BJ (cell line): ENCODE measurements around the gene TSPAN31. TPM values are rescaled to one million over a fixed set of nuclear protein-coding genes. Genes with fewer than 3 reads are reported as not detected.

Experiments
- CTCF ChIA-PET: fragments of 350-600 bp; formaldehyde crosslinking; extraction: SDS; loops from one replicate; lab custom pipeline; 2021; ENCODE audit warnings: antibody characterized with exemption, inconsistent platforms; lab: Yijun Ruan, JAX
- POLR2A ChIA-PET: fragments of 300-600 bp; sonication (Branson Sonifier 250); formaldehyde crosslinking; extraction: SDS; loops from one replicate; lab custom pipeline; 2021; ENCODE audit warnings: antibody characterized with exemption; lab: Charles Lee
- DNase-seq: peaks from one replicate; pipeline ENCODE4 v3.0.0-alpha.2; 2011; ENCODE audit warnings: low read depth
- H3K27me3 ChIP-seq: 2 replicates; pipeline ENCODE4 v1.6.0; 2011; ENCODE audit warnings: low read length; ENCODE audit not compliant: control insufficient read depth, insufficient read depth
- H3K36me3 ChIP-seq: 2 replicates; pipeline ENCODE4 v1.5.1; 2011; ENCODE audit warnings: low read length; ENCODE audit not compliant: control insufficient read depth, insufficient read depth
- H3K4me3 ChIP-seq: 2 replicates; pipeline ENCODE4 v1.5.1; 2011; ENCODE audit warnings: low read depth, mild to moderate bottlenecking, control low read depth, low read length
- polyA plus RNA-seq: library from polyadenylated mRNA; depleted of rRNA; stranded (reverse); fragments of >200 nt; gene quantifications from 2 replicates; pipeline ENCODE4 v1.2.3, GENCODE V29; 2011
- TF ChIP-seq, protein P1 (sequence below): IDR thresholded peaks from 2 replicates; pipeline ENCODE4 v1.5.1; 2011; ENCODE audit warnings: low read depth, mild to moderate bottlenecking, control low read depth, inconsistent platforms, low read length, moderate library complexity; ENCODE audit not compliant: insufficient read depth

Gene TSPAN31
- polyA plus RNA-seq, 1 experiment = 25.7 TPM

DNA sequence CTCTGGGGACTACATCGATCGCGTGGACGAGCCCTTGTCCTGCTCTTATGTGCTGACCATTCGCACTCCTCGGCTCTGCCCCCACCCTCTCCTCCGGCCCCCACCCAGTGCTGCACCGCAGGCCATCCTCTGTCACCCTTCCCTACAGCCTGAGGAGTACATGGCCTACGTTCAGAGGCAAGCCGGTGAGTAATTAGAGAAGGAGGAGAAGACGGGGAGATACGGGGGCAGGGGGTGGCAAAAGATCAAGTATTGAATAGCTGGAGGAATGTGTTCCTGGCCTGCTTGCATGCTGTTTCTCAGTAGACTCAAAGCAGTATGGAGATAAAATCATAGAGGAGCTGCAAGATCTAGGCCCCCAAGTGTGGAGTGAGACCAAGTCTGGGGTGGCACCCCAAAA is 29.1 kb upstream of the TSPAN31 start:
- Histone ChIP-seq H3K27me3 (no peaks in the 10 kb centered on the region), H3K36me3 (peaks cover 30% of the 10 kb centered on the region), H3K4me3 (no peak overlapping the region)
- TF ChIP-seq, protein P1, sequence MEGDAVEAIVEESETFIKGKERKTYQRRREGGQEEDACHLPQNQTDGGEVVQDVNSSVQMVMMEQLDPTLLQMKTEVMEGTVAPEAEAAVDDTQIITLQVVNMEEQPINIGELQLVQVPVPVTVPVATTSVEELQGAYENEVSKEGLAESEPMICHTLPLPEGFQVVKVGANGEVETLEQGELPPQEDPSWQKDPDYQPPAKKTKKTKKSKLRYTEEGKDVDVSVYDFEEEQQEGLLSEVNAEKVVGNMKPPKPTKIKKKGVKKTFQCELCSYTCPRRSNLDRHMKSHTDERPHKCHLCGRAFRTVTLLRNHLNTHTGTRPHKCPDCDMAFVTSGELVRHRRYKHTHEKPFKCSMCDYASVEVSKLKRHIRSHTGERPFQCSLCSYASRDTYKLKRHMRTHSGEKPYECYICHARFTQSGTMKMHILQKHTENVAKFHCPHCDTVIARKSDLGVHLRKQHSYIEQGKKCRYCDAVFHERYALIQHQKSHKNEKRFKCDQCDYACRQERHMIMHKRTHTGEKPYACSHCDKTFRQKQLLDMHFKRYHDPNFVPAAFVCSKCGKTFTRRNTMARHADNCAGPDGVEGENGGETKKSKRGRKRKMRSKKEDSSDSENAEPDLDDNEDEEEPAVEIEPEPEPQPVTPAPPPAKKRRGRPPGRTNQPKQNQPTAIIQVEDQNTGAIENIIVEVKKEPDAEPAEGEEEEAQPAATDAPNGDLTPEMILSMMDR = no peak
- ChIA-PET POLR2A (no interaction called here), CTCF (interaction anchor here (0.8 to 3.2 kb wide), 2 partner anchors 11 to 16 kb away, joined by 3 to 17 read pairs; no protein-coding TSS in a partner anchor)
- no peak for DNase-seq

DNA sequence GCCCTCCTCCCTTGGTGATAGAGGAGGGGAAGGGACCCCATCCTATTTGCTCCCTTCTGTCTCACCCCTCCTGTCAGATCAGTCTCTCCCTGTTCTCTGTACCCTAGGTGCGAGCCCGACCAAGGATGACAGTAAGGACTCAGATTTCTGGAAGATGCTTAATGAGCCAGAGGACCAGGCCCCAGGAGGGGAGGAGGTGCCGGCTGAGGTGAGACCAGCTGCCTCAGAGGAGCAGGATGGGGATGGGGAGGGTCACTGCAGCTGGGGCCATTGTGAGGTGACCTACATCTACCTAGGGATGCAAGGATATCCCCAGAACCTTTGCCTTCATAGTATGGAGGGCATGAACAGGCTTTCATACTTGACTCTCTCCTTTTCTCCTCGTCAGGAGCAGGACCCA is 28.5 kb upstream of the TSPAN31 start:
- no peak for DNase-seq
- ChIA-PET POLR2A (no interaction called here), CTCF (interaction anchor here (0.8 to 3.2 kb wide), 2 partner anchors 10 to 15 kb away, joined by 3 to 17 read pairs; no protein-coding TSS in a partner anchor)
- no peak overlapping the region for H3K4me3 ChIP-seq
- peaks cover 32% of the 10 kb centered on the region for H3K36me3 ChIP-seq
- TF ChIP-seq, protein P1 = no peak
- no peaks in the 10 kb centered on the region for H3K27me3 ChIP-seq

DNA sequence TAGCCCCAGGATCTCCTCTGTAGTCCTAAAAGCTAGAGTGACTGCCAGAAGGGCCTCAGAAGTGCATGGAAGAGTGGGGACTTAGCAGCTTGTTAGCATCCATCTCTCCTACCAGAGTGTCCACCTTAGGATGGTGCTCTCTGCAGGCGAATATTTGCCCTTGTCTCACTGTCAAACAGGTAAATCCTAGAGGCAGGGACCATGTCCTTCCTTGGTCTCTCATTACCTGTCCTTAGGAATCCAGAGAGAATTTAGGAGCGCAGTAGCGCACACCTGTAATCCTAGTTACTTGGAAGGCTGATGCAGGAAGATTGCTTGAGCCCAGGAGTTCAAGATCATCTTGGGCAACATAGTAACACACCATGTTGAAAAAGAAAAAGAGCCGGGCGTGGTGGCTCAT is 27.7 kb upstream of the TSPAN31 start:
- no peak for DNase-seq
- ChIA-PET POLR2A (no interaction called here), CTCF (interaction anchor here (0.6 to 3.2 kb wide), 2 partner anchors 9 to 13 kb away, joined by 3 to 17 read pairs; no protein-coding TSS in a partner anchor)
- Histone ChIP-seq H3K4me3 (no peak overlapping the region), H3K27me3 (no peaks in the 10 kb centered on the region), H3K36me3 (peaks cover 32% of the 10 kb centered on the region)
- TF ChIP-seq, protein P1 = no peak

DNA sequence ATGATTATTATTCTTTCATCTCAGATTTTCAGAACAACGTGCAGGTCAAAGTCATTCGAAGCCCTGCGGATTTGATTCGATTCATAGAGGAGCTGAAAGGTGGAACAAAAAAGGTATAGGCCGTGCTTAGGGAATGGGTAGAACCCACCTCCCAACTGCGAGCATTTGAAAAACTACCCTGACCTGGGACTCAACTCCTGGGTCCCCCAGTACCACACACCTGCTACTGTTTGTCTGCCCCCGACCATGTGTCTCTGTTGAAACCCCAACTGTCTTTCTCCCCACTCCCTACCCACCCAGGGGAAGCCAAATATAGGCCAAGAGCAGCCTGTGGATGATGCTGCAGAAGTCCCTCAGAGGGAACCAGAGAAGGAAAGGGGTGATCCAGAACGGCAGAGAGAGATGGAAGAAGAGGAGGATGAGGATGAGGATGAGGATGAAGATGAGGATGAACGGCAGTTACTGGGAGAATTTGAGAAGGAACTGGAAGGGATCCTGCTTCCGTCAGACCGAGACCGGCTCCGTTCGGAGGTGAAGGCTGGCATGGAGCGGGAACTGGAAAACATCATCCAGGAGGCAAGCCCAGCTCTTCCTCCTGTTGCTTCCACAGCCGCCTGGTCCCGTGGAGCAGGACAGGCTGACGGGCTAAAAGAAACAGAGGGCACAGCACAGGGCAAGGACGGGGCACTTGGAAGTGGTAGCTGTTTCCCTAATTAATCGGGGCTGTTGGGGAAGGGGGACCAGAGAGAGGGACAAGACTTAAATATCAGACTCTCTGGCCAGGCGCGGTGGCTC is 26.8 kb upstream of the TSPAN31 start:
- ChIA-PET CTCF (interaction anchor here (0.8 to 3.2 kb wide), 2 partner anchors 8 to 18 kb away, joined by 3 to 17 read pairs; no protein-coding TSS in a partner anchor), POLR2A (no interaction called here)
- Histone ChIP-seq H3K36me3 (peaks cover 32% of the 10 kb centered on the region), H3K4me3 (no peak overlapping the region), H3K27me3 (no peaks in the 10 kb centered on the region)
- TF ChIP-seq, protein P1 = no peak
- DNase-seq = no peak

DNA sequence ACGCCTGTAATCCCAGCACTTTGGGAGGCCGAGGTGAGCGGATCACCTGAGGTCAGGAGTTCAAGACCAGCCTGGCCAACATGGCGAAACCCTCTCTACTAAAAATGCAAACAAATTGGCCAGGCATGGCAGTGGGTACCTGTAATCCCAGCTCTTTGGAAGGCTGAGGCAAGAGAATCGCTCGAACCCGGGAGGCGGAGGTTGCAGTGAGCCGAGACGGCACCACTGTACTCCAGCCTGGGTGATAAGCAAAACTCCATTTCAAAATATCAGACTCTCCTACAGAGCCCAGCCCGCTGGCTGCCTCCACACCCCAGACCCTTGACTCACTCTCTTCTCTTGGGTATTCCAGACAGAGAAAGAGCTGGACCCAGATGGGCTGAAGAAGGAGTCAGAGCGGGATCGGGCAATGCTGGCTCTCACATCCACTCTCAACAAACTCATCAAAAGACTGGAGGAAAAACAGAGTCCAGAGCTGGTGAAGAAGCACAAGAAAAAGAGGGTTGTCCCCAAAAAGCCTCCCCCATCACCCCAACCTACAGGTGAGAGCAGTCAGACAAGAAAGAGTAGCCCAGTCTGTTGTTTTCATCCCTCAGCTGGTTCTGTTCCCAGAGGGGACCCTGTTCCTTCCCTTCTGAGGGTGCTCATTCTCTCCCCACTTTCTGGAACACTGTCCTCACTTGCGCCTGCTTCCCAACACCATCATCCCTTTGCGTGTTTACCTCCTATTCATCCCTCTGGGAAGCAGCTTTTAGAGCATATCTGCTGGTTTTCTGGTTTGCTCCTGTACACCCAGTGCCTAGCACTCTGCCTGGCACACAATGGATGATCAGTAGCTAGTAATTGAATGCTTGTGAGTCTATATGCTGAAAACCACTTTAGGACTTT is 26.0 kb upstream of the TSPAN31 start:
- TF ChIP-seq, protein P1 = no peak
- CTCF ChIA-PET = interaction anchor here (0.8 kb wide), 1 partner anchor 17 kb away, joined by 3 read pairs; no protein-coding TSS in a partner anchor
- Histone ChIP-seq H3K36me3 (peaks cover 32% of the 10 kb centered on the region), H3K4me3 (no peak overlapping the region), H3K27me3 (no peaks in the 10 kb centered on the region)
- no peak for DNase-seq
- POLR2A ChIA-PET = no interaction called here
